ENCODE measurements around the gene CIZ1.

- no peak for TF ChIP-seq CTCF (IDR thresholded peaks at IDR 0.05)
- TF ChIP-seq POLR2A (IDR thresholded peaks at IDR 0.05) = no peak
- no peak for TF ChIP-seq POLR2AphosphoS5 (IDR thresholded peaks at IDR 0.05)
Observed at GRCh38 chr9:128142596-128142995, 48.8 kb downstream of the CIZ1 start.
